HepG2 (cell line): ENCODE data around the gene SLC27A2. TPM values are rescaled to one million over a fixed set of nuclear protein-coding genes. Genes with fewer than 3 reads are reported as not detected.

Experiments used
- ATAC-seq: fragments of 200-7000 bp; cut with Tn5 transposase; 3 replicates; pipeline ENCODE4 v1.9.1; 2020; ENCODE audit warnings: mild to moderate bottlenecking, moderate library complexity
- BruUV-seq: library from RNA; stranded (reverse); fragments of 400-500 nt; replicated peaks from 2 replicates; lab custom pipeline; 2021; lab: Mats Ljungman, UMichigan
- CTCF ChIA-PET: fragments of 300-600 bp; formaldehyde crosslinking; extraction: SDS; loops from one replicate; lab custom pipeline; 2021; ENCODE audit warnings: low total read pairs, inconsistent platforms, low intra/inter-chr PET ratio; lab: Yijun Ruan, JAX
- POLR2A ChIA-PET: fragments of 350-600 bp; sonication (Branson Sonifier 250); formaldehyde crosslinking; loops from one replicate; lab custom pipeline; 2020; ENCODE audit warnings: antibody characterized with exemption, inconsistent platforms; lab: Yijun Ruan, JAX
- DNase-seq: peaks from one replicate; pipeline ENCODE4 v3.0.0-alpha.2; 2015; ENCODE audit warnings: low spot score
- FAIRE-seq: peaks from 3 replicates; lab custom pipeline; 2011; peaks lifted over from hg19 to GRCh38; lab: Jason Lieb, UNC
- H2AFZ ChIP-seq: one replicate; pipeline ENCODE4 v1.6.1; 2011; ENCODE audit warnings: low read length, inconsistent platforms
- H3K27ac ChIP-seq: fragments of 300-600 bp; 3 replicates; pipeline ENCODE4 v1.8.0; 2011; ENCODE audit warnings: mixed run types, mild to moderate bottlenecking, mixed read lengths, low read length, inconsistent platforms; ENCODE audit not compliant: insufficient read depth; ENCODE audit errors: extremely low read length
- H3K27me3 ChIP-seq, 2 experiments: fragments of 200-600 bp in 1 of 2; 2 replicates in 1 of 2; 3 replicates in 1 of 2; pipeline versions ENCODE4 v1.6.0 to v1.8.0; 2011; ENCODE audit warnings: low read length in 2 of 2, mild to moderate bottlenecking in 2 of 2, moderate library complexity in 2 of 2, inconsistent platforms in 1 of 2; ENCODE audit not compliant: insufficient read depth in 2 of 2, control insufficient read depth in 1 of 2
- H3K36me3 ChIP-seq, 2 experiments: fragments of 200-600 bp in 1 of 2; replicated peaks in 1 of 2; 2 replicates in 1 of 2; 3 replicates in 1 of 2; pipeline versions ENCODE4 v1.5.1 to v1.8.0; 2011; ENCODE audit warnings: low read length in 2 of 2, inconsistent platforms in 1 of 2; ENCODE audit not compliant: insufficient read depth in 2 of 2, control insufficient read depth in 1 of 2
- H3K4me1 ChIP-seq: 2 replicates; pipeline ENCODE4 v1.5.1; 2012; ENCODE audit warnings: low read length, inconsistent platforms; ENCODE audit not compliant: insufficient read depth
- H3K4me2 ChIP-seq: 2 replicates; pipeline ENCODE4 v1.6.0; 2011; ENCODE audit warnings: low read depth, low read length, inconsistent platforms
- H3K4me3 ChIP-seq, 3 experiments: fragments of 200-600 bp in 1 of 3; sonication (generic), shearing (Covaris generic) in 1 of 3; replicated peaks in 1 of 3; 2 replicates each; pipeline ENCODE4 v1.5.1; 2011 to 2016; ENCODE audit warnings: low read length in 3 of 3, inconsistent platforms in 2 of 3, low read depth in 2 of 3, mild to moderate bottlenecking in 2 of 3, control low read depth in 1 of 3, mixed read lengths in 1 of 3; ENCODE audit not compliant: insufficient read depth in 1 of 3
- H3K79me2 ChIP-seq: one replicate; pipeline ENCODE4 v1.6.1; 2011; ENCODE audit warnings: low read length, inconsistent platforms; ENCODE audit not compliant: insufficient read depth
- H3K9ac ChIP-seq: 2 replicates; pipeline ENCODE4 v1.6.0; 2011; ENCODE audit warnings: mild to moderate bottlenecking, low read depth, low read length, inconsistent platforms; ENCODE audit not compliant: insufficient read depth
- H3K9me3 ChIP-seq: 2 replicates; pipeline ENCODE4 v1.5.1; 2012; ENCODE audit warnings: mild to moderate bottlenecking, low read length
- H4K20me1 ChIP-seq: 2 replicates; pipeline ENCODE4 v1.6.0; 2011; ENCODE audit warnings: inconsistent platforms, mild to moderate bottlenecking, low read length, moderate library complexity; ENCODE audit not compliant: insufficient read depth
- CBX2 ChIP-seq, 2 experiments: fragments of 200-600 bp in 1 of 2; sonication (generic); formaldehyde crosslinking in 1 of 2; IDR thresholded peaks; 2 replicates each; pipeline versions ENCODE4 v1.7.0 to v1.8.1; 2018 to 2022; ENCODE audit warnings: low read depth in 2 of 2, low read length in 1 of 2, mild to moderate bottlenecking in 1 of 2, missing genetic modification reagents in 1 of 2
- FOXA3 ChIP-seq: IDR thresholded peaks from 2 replicates; pipeline ENCODE4 v1.6.1; 2016; ENCODE audit warnings: missing genetic modification reagents, missing compliant biosample characterization
- GFI1 ChIP-seq: sonication (generic); formaldehyde crosslinking; IDR thresholded peaks from 2 replicates; pipeline ENCODE4 v1.5.0; 2020; ENCODE audit warnings: missing genetic modification reagents, mild to moderate bottlenecking, borderline replicate concordance
- MAFF ChIP-seq: IDR thresholded peaks from 2 replicates; pipeline ENCODE4 v1.6.1; 2011; ENCODE audit warnings: low read depth, low read length, improper control_type of control experiment
- MAFK ChIP-seq, 2 experiments: IDR thresholded peaks in 1 of 2; conservative IDR thresholded peaks in 1 of 2; 2 replicates each; pipeline ENCODE4 v1.6.1; 2011; ENCODE audit warnings: improper control_type of control experiment in 2 of 2, low read length in 2 of 2
- PRMT3 ChIP-seq: sonication (generic); formaldehyde crosslinking; IDR thresholded peaks from 2 replicates; pipeline ENCODE4 v1.8.1; 2022; ENCODE audit warnings: low read depth, mild to moderate bottlenecking, moderate library complexity, missing genetic modification reagents, borderline replicate concordance
- RNF2 ChIP-seq: fragments of 450-650 bp; conservative IDR thresholded peaks from 2 replicates; pipeline ENCODE4 v1.6.1; 2016; ENCODE audit warnings: low read depth
- WGBS: methylation state at CpG from one replicate; pipeline ENCODE4 v1.1.6; 2017; ENCODE audit warnings: low lambda C conversion rate; 5-methylcytosine and 5-hydroxymethylcytosine counted together
- in situ Hi-C: cut with HindIII; loops from 2 replicates; pipeline ENCODE4 v1.10.0; 2017; ENCODE audit warnings: low pct_unique_long_range_greater_than_20kb; ENCODE audit not compliant: extremely low pct_ligation_motif_present
- intact Hi-C: fragments of 100-400 bp; cut with micrococcal nuclease; formaldehyde crosslinking; loops from one replicate; pipeline ENCODE4 v1.10.0; 2022; ENCODE audit not compliant: unreplicated experiment
- polyA plus RNA-seq, 8 experiments: library from polyadenylated mRNA; depleted of rRNA in 3 of 8; stranded (reverse) in 7 of 8; unstranded in 1 of 8; fragments of >200 nt; fragmentation: Illumina TruSeq in 4 of 8; extraction: Trizol in 4 of 8; gene quantifications; 2 replicates each; pipeline versions ENCODE4 v1.2.1 to v1.2.3, GENCODE V29; 2011 to 2016; ENCODE audit warnings: low read depth in 4 of 8, missing spikeins in 1 of 8, mixed read lengths in 1 of 8; ENCODE audit not compliant: insufficient read depth in 1 of 8
- total RNA-seq, 5 experiments: library from RNA; depleted of rRNA; stranded (reverse); fragments of >200 nt; fragmentation: Illumina TruSeq; extraction: Trizol; gene quantifications; 2 replicates each; pipeline ENCODE4 v1.2.3, GENCODE V29; 2016; ENCODE audit warnings: low read depth in 1 of 5
- TF ChIP-seq, protein P1 (sequence below): sonication (generic); formaldehyde crosslinking; IDR thresholded peaks from 2 replicates; pipeline ENCODE4 v1.5.1; 2020; ENCODE audit warnings: mild to moderate bottlenecking, missing genetic modification reagents, borderline replicate concordance

SLC27A2 gene
- total and polyA plus RNA-seq, 2 of the 13 experiments (the other 11 are each of a cell fraction or from before 2014, with no cell fraction given) = 14.6 to 23.4 TPM

DNA sequence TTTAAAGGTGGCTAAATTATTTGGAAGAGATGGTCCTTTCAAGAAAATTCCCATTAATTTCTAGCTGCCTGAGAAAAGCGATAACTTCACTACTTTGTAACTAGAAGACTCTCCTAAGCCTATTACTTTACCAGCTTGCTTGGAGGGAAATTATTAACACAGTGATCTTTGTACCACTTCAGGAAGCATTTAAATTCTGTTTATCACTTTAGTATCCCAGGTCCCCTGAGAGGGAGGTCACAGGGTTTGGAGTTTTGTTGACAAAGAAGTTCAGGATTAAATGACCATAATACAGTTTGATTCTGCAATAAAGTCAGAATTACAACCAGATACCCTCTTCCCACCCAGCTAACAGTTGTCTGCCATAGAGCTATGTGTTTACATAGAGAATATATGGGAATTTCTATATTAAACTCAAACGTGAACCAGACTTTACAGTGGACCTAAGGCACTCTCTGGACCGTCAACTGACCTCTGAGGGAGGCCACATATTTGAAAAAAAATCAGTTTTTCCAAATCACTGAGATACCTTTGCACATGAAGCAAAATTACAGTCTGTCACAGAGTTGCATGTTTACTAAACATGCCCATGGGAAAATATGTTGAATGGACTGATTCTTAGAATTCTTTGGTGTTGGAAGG, 3.0 kb downstream of the SLC27A2 start (continued):
- TF ChIP-seq CBX2 (IDR thresholded peaks at IDR 0.05; ENCODE audit: low read depth, low read length) = no peak
- no peak for TF ChIP-seq CBX2 (CRISPR knock-in tag; IDR thresholded peaks at IDR 0.05; ENCODE audit: low read depth)
- TF ChIP-seq PRMT3 (CRISPR knock-in tag) = no peak
- 0 out of 2 replicates have a peak, but pooled peaks have one; percentile 14 for TF ChIP-seq FOXA3 (CRISPR knock-in tag)
- TF ChIP-seq, protein P1, sequence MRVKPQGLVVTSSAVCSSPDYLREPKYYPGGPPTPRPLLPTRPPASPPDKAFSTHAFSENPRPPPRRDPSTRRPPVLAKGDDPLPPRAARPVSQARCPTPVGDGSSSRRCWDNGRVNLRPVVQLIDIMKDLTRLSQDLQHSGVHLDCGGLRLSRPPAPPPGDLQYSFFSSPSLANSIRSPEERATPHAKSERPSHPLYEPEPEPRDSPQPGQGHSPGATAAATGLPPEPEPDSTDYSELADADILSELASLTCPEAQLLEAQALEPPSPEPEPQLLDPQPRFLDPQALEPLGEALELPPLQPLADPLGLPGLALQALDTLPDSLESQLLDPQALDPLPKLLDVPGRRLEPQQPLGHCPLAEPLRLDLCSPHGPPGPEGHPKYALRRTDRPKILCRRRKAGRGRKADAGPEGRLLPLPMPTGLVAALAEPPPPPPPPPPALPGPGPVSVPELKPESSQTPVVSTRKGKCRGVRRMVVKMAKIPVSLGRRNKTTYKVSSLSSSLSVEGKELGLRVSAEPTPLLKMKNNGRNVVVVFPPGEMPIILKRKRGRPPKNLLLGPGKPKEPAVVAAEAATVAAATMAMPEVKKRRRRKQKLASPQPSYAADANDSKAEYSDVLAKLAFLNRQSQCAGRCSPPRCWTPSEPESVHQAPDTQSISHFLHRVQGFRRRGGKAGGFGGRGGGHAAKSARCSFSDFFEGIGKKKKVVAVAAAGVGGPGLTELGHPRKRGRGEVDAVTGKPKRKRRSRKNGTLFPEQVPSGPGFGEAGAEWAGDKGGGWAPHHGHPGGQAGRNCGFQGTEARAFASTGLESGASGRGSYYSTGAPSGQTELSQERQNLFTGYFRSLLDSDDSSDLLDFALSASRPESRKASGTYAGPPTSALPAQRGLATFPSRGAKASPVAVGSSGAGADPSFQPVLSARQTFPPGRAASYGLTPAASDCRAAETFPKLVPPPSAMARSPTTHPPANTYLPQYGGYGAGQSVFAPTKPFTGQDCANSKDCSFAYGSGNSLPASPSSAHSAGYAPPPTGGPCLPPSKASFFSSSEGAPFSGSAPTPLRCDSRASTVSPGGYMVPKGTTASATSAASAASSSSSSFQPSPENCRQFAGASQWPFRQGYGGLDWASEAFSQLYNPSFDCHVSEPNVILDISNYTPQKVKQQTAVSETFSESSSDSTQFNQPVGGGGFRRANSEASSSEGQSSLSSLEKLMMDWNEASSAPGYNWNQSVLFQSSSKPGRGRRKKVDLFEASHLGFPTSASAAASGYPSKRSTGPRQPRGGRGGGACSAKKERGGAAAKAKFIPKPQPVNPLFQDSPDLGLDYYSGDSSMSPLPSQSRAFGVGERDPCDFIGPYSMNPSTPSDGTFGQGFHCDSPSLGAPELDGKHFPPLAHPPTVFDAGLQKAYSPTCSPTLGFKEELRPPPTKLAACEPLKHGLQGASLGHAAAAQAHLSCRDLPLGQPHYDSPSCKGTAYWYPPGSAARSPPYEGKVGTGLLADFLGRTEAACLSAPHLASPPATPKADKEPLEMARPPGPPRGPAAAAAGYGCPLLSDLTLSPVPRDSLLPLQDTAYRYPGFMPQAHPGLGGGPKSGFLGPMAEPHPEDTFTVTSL (CRISPR knock-in tag) = peak; percentile 39; the same call in 1 of the 2 replicates
- peak; percentile 36; the same call in 1 of the 2 replicates for TF ChIP-seq GFI1 (CRISPR knock-in tag)

DNA sequence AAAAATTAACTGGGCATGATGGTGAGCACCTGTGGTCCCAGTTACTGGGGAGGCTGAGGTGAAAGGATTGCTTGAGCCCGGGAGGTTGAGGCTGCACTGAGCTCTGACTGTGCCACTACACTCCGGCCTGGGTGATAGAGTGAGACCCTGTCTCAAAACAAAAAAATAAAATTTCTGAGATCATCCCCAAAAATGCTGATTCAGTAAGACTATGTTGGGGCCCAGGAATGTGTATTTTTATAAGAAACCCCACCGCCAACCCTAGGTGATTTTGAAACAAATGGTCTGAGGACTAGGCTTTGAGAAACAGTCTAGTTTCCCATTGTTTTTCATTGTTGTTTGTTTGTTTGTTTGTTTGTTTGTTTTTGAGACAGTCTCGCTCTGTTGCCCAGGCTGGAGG, 4.1 kb downstream of the SLC27A2 start:
- Histone ChIP-seq H3K4me2 (no peak overlapping the region), H3K79me2 (peaks cover 3% of the 10 kb centered on the region), H2AFZ (no peak overlapping the region), H3K9me3 (no peaks in the 10 kb centered on the region), H3K4me1 (peaks cover 94% of the 10 kb centered on the region), H3K4me3 (no peak overlapping the region), H4K20me1 (no peaks in the 10 kb centered on the region), H3K27me3 (no peaks in the 10 kb centered on the region), H3K9ac (no peak overlapping the region), H3K27ac (no peak overlapping the region), H3K36me3 (no peaks in the 10 kb centered on the region)
- in situ Hi-C loops = loop anchor here (10.0 to 25.0 kb wide), 2 partner anchors 129 to 726 kb away; partner anchors contain the start of gene AP4E1
- POLR2A ChIA-PET = no interaction called here
- no peak for DNase-seq
- CTCF ChIA-PET = no interaction called here
- no peak for FAIRE-seq
- WGBS = 99% methylated on average over 4 of the region's 4 CpGs
- no peak for ATAC-seq
- no TSS peak for BruUV-seq
- intact Hi-C loops = no loop called here
- peak; percentile 37 to 79; a peak in 3 of 4 replicates for TF ChIP-seq MAFK (conservative IDR thresholded peaks at IDR 0.05 in 1 of 2, IDR thresholded peaks at IDR 0.05 in 1 of 2; ENCODE audit: low read length in 2 of 2)
- TF ChIP-seq RNF2 = no peak
- peak; percentile 45; the same call in 1 of the 2 replicates for TF ChIP-seq MAFF
